Muscle of leg (tissue), 9 donors: ENCODE measurements around the gene ATF2. TPM values are rescaled to one million over a fixed set of nuclear protein-coding genes. Genes with fewer than 3 reads are reported as not detected.

ENCODE experiments used
- polyA plus RNA-seq, 8 donors: library from polyadenylated mRNA; unstranded; fragments of 120-200 nt; gene quantifications; one replicate each; pipeline versions ENCODE4 v1.2.1 to v1.2.3, GENCODE V29; 2013; ENCODE audit warnings: inconsistent platforms in 1 of 8, low replicate concordance in 1 of 8; ENCODE audit not compliant: insufficient read length in 8 of 8, insufficient read depth in 1 of 8
- total RNA-seq: library from RNA; stranded (reverse); fragments of 120-200 nt; gene quantifications from one replicate; pipeline ENCODE4 v1.2.4, GENCODE V29; 2013

The ATF2 gene
- total and polyA plus RNA-seq, 9 donors: 24.8 to 35.4 (median 31.5) TPM

Other genes starting within 250 kb of the ATF2 start
- 11.2 TPM for gene CHN1, start 162.8 kb downstream of the ATF2 start, total RNA-seq
- gene CHN1, start 162.8 kb downstream of the ATF2 start, polyA plus RNA-seq: 10 to 100 TPM; 10.9 to 19.5 (median 12.4) TPM
- gene ATP5MC3, start 13.5 kb upstream of the ATF2 start, total RNA-seq: 151 TPM
- gene ATP5MC3, start 13.5 kb upstream of the ATF2 start, polyA plus RNA-seq: 100 to 1,000 TPM; 216 to 279 (median 261) TPM